H1 (cell line): ENCODE measurements around the gene PATE1. TPM values are rescaled to one million over a fixed set of nuclear protein-coding genes. Genes with fewer than 3 reads are reported as not detected.

Experiments used
- CTCF ChIA-PET: fragments of 300-600 bp; sonication (Branson Sonifier 250); formaldehyde crosslinking; loops from one replicate; lab custom pipeline; 2021; ENCODE audit not compliant: partially characterized antibody; lab: Charles Lee
- POLR2A ChIA-PET: fragments of 300-600 bp; sonication (Branson Sonifier 250); formaldehyde crosslinking; loops from one replicate; lab custom pipeline; 2021; ENCODE audit warnings: inconsistent platforms; ENCODE audit not compliant: partially characterized antibody; lab: Charles Lee
- DNase-seq, 2 experiments: peaks; one replicate each; pipeline versions ENCODE4 v3.0.0 to v3.0.0-alpha.2; 2010 to 2022; ENCODE audit warnings: low spot score in 2 of 2, low read depth in 1 of 2, mixed read lengths in 1 of 2
- FAIRE-seq: peaks from 2 replicates; lab custom pipeline; 2011; peaks lifted over from hg19 to GRCh38; lab: Jason Lieb, UNC
- H2AFZ ChIP-seq: 2 replicates; pipeline ENCODE4 v1.8.1; 2012; ENCODE audit warnings: low read length, inconsistent platforms
- H2AK5ac ChIP-seq: 2 replicates; pipeline ENCODE4 v1.6.1; 2013; ENCODE audit warnings: low read depth, low read length
- H2BK120ac ChIP-seq: replicated peaks from 2 replicates; pipeline ENCODE3; 2013; ENCODE audit warnings: low read depth, low read length, inconsistent platforms
- H2BK12ac ChIP-seq: 2 replicates; pipeline ENCODE4 v1.6.1; 2013; ENCODE audit warnings: low read depth, low read length
- H2BK15ac ChIP-seq: 2 replicates; pipeline ENCODE4 v1.6.1; 2013; ENCODE audit warnings: low read length
- H2BK20ac ChIP-seq: 2 replicates; pipeline ENCODE4 v1.6.1; 2013; ENCODE audit warnings: low read length
- H2BK5ac ChIP-seq: 2 replicates; pipeline ENCODE4 v1.6.1; 2013; ENCODE audit warnings: low read depth, low read length
- H3K14ac ChIP-seq: 2 replicates; pipeline ENCODE4 v1.6.1; 2013; ENCODE audit warnings: inconsistent platforms; ENCODE audit not compliant: insufficient read length
- H3K18ac ChIP-seq: 2 replicates; pipeline ENCODE4 v1.6.1; 2013; ENCODE audit warnings: low read length; ENCODE audit errors: extremely low read depth
- H3K23ac ChIP-seq: 2 replicates; pipeline ENCODE4 v1.6.1; 2013; ENCODE audit warnings: inconsistent platforms; ENCODE audit not compliant: insufficient read length
- H3K23me2 ChIP-seq: 2 replicates; pipeline ENCODE4 v1.6.1; 2013; ENCODE audit warnings: low read depth, low read length
- H3K27ac ChIP-seq: 2 replicates; pipeline ENCODE4 v1.6.1; 2011; ENCODE audit warnings: low read depth, low read length, inconsistent platforms
- H3K27me3 ChIP-seq, 4 experiments: replicated peaks in 1 of 4; 1 replicate in 1 of 4; 2 replicates in 3 of 4; pipeline versions ENCODE4 v1.6.1 to v1.8.1; 2011 to 2013; ENCODE audit warnings: low read length in 3 of 4, mild to moderate bottlenecking in 3 of 4, inconsistent platforms in 2 of 4, mixed read lengths in 2 of 4, moderate library complexity in 1 of 4; ENCODE audit not compliant: control insufficient read depth in 3 of 4, insufficient read depth in 3 of 4; ENCODE audit errors: extremely low read depth in 1 of 4
- H3K36me3 ChIP-seq, 4 experiments: 2 replicates each; pipeline versions ENCODE4 v1.6.1 to v1.8.1; 2011 to 2013; ENCODE audit warnings: mild to moderate bottlenecking in 4 of 4, low read length in 3 of 4, moderate library complexity in 2 of 4, control low read depth in 1 of 4, inconsistent platforms in 1 of 4; ENCODE audit not compliant: insufficient read depth in 4 of 4, control insufficient read depth in 2 of 4
- H3K4ac ChIP-seq: replicated peaks from 2 replicates; pipeline ENCODE3; 2013; ENCODE audit warnings: low read length, low read depth, mixed read lengths, inconsistent platforms; ENCODE audit not compliant: insufficient read length
- H3K4me1 ChIP-seq, 4 experiments: replicated peaks in 1 of 4; 1 replicate in 1 of 4; 2 replicates in 3 of 4; pipeline versions ENCODE4 v1.6.1 to v1.8.1; 2011 to 2013; ENCODE audit warnings: low read length in 3 of 4, inconsistent platforms in 2 of 4, mixed read lengths in 1 of 4; ENCODE audit not compliant: insufficient read depth in 4 of 4, control insufficient read depth in 3 of 4
- H3K4me2 ChIP-seq, 2 experiments: 2 replicates each; pipeline versions ENCODE4 v1.6.1 to v1.8.1; 2011 to 2013; ENCODE audit warnings: low read depth in 2 of 2, low read length in 2 of 2, control low read depth in 1 of 2, inconsistent platforms in 1 of 2, mild to moderate bottlenecking in 1 of 2; ENCODE audit not compliant: insufficient read depth in 1 of 2
- H3K4me3 ChIP-seq, 4 experiments: fragments of 200-600, 300-600 bp in 1 of 4; sonication (generic), shearing (Covaris generic), sonication (Bioruptor Twin) in 1 of 4; 2 replicates each; pipeline versions ENCODE4 v1.5.1 to v1.8.1; 2011 to 2016; ENCODE audit warnings: low read length in 4 of 4, low read depth in 3 of 4, control low read depth in 2 of 4, inconsistent platforms in 2 of 4, mild to moderate bottlenecking in 2 of 4, mixed read lengths in 1 of 4, moderate library complexity in 1 of 4; ENCODE audit not compliant: insufficient read depth in 2 of 4; ENCODE audit errors: extremely low read depth in 1 of 4
- H3K56ac ChIP-seq: replicated peaks from 2 replicates; pipeline ENCODE3; 2013; ENCODE audit warnings: low read depth, mild to moderate bottlenecking, mixed read lengths, low read length, inconsistent platforms; ENCODE audit not compliant: insufficient read length
- H3K79me1 ChIP-seq: 2 replicates; pipeline ENCODE4 v1.6.1; 2013; ENCODE audit warnings: low read depth, low read length, control low read depth
- H3K79me2 ChIP-seq, 2 experiments: 2 replicates each; pipeline versions ENCODE4 v1.6.1 to v1.8.1; 2012 to 2013; ENCODE audit warnings: low read length in 2 of 2, mild to moderate bottlenecking in 2 of 2, inconsistent platforms in 1 of 2; ENCODE audit not compliant: insufficient read depth in 2 of 2, control insufficient read depth in 1 of 2
- H3K9ac ChIP-seq, 4 experiments: replicated peaks in 1 of 4; 1 replicate in 1 of 4; 2 replicates in 3 of 4; pipeline versions ENCODE4 v1.6.1 to v1.8.1; 2011 to 2013; ENCODE audit warnings: low read depth in 3 of 4, low read length in 3 of 4, control low read depth in 2 of 4, mild to moderate bottlenecking in 2 of 4, moderate library complexity in 2 of 4, inconsistent platforms in 1 of 4; ENCODE audit errors: extremely low read depth in 1 of 4
- H3K9me3 ChIP-seq, 2 experiments: 2 replicates each; pipeline versions ENCODE4 v1.6.1 to v1.8.1; 2012 to 2013; ENCODE audit warnings: mild to moderate bottlenecking in 2 of 2, moderate library complexity in 2 of 2, control low read depth in 1 of 2, inconsistent platforms in 1 of 2, low read depth in 1 of 2, low read length in 1 of 2, mixed read lengths in 1 of 2; ENCODE audit not compliant: insufficient read depth in 2 of 2
- H4K20me1 ChIP-seq, 2 experiments: replicated peaks in 1 of 2; 2 replicates each; pipeline versions ENCODE3 to v1.8.1; 2011 to 2013; ENCODE audit warnings: inconsistent platforms in 2 of 2, low read length in 2 of 2, mild to moderate bottlenecking in 1 of 2; ENCODE audit not compliant: insufficient read depth in 2 of 2, control insufficient read depth in 1 of 2
- H4K5ac ChIP-seq: 2 replicates; pipeline ENCODE4 v1.6.1; 2013; ENCODE audit warnings: low read length, low read depth, mixed read lengths, inconsistent platforms; ENCODE audit not compliant: insufficient read length
- H4K8ac ChIP-seq: 2 replicates; pipeline ENCODE4 v1.8.0; 2013; ENCODE audit warnings: mild to moderate bottlenecking, moderate library complexity, low read length, inconsistent platforms; ENCODE audit not compliant: insufficient read depth; ENCODE audit errors: extremely low read depth
- H4K91ac ChIP-seq: replicated peaks from 2 replicates; pipeline ENCODE3; 2013; ENCODE audit warnings: low read length, mixed read lengths, inconsistent platforms; ENCODE audit not compliant: insufficient read length
- CTBP2 ChIP-seq: IDR thresholded peaks from 2 replicates; pipeline ENCODE4 v1.7.0; 2011; ENCODE audit warnings: borderline replicate concordance, mild to moderate bottlenecking, moderate library complexity, mixed read lengths, low read length; ENCODE audit not compliant: insufficient read depth, insufficient read length
- EZH2 ChIP-seq: fragments of 200-600 bp; sonication (generic); IDR thresholded peaks from 2 replicates; pipeline ENCODE4 v1.7.1; 2012; ENCODE audit warnings: low read depth, mild to moderate bottlenecking, moderate library complexity, low read length, inconsistent platforms; ENCODE audit not compliant: severe bottlenecking
- JUND ChIP-seq: IDR thresholded peaks from 2 replicates; pipeline ENCODE4 v1.6.1; 2011; ENCODE audit warnings: mild to moderate bottlenecking, improper control_type of control experiment, low read length
- KDM5A ChIP-seq: fragments of 200-600 bp; IDR thresholded peaks from 2 replicates; pipeline ENCODE4 v1.7.1; 2012; ENCODE audit warnings: mild to moderate bottlenecking, low read length, inconsistent platforms, mixed read lengths
- TAF1 ChIP-seq: IDR thresholded peaks from 2 replicates; pipeline ENCODE4 v1.6.1; 2011; ENCODE audit warnings: mild to moderate bottlenecking, low read depth, low read length
- WGBS, 2 experiments: shearing (Covaris generic) in 1 of 2; methylation state at CpG; one replicate each; pipeline versions ENCODE4 v1.1.6 to v1.1.7; 2013 to 2015; ENCODE audit warnings: low lambda C conversion rate in 2 of 2, mixed read lengths in 2 of 2, inconsistent platforms in 1 of 2, low coverage in 1 of 2, missing lambda C conversion rate in 1 of 2; ENCODE audit not compliant: insufficient replicate concordance in 2 of 2, insufficient coverage in 1 of 2, insufficient read length in 1 of 2; ENCODE audit errors: extremely low coverage in 1 of 2, missing lambda C conversion rate in 1 of 2; 5-methylcytosine and 5-hydroxymethylcytosine counted together
- polyA plus RNA-seq, 7 experiments: library from polyadenylated mRNA; depleted of rRNA in 3 of 7; stranded (reverse) in 5 of 7; unstranded in 2 of 7; fragments of >200 nt in 5 of 7; fragments of 200-250 nt in 2 of 7; gene quantifications; 1 replicate in 5 of 7; 2 replicates in 1 of 7; 4 replicates in 1 of 7; pipeline versions ENCODE4 v1.2.1 to v1.2.3, GENCODE V29; 2011 to 2013; ENCODE audit warnings: missing spikeins in 2 of 7, mixed read lengths in 2 of 7
- total RNA-seq: library from RNA; stranded (reverse); fragmentation: NEBNext Ultra II Directional; extraction: Animal tissue kit (Norgen Biotek cat#: 25700); gene quantifications from 2 replicates; pipeline ENCODE4 v1.2.1, GENCODE V29; 2021
- TF ChIP-seq, protein P1 (sequence below): IDR thresholded peaks from 2 replicates; pipeline ENCODE4 v1.6.1; 2012; ENCODE audit warnings: low read length, inconsistent platforms

Gene PATE1
- total and polyA plus RNA-seq, 2 of the 8 experiments (the other 6 are each of a cell fraction or from before 2014, with no cell fraction given) = not detected

DNA sequence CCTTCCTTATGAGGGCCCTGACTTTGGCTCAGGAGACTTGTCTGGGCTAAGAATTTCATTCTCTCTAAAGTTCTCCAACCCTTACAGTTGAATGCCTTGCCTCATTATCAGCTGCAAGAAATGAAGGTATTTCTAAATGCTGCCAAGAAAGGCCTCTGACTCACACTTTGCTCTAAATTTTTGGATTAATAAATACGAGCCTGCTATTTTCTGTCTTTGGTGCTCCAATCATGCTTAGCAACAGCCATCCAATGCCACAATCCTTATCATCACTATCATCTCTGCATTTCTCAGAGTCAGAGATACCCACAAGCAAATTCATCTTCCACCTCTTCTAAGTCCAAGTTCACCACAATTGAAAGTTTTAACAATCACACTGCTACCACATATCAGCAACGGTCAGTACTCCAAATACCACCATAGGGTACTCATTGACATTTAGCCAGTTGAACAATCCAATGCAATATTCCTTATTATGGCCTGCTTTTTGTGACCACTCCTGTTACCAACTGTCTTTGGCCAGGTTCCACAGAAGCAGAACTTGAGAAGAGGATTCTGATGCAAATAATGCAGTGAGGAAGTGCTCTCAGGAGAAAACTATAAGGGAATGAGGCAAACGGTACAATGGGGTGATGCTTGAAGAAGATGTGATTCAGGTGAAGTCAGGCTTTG is 26.9 kb downstream of the PATE1 start:
- Histone ChIP-seq H3K4me2 (no peak overlapping the region), H3K23me2 (no peaks in the 10 kb centered on the region), H3K4ac (no peak overlapping the region), H3K4me1 (no peaks in the 10 kb centered on the region), H2BK12ac (no peak overlapping the region), H2BK120ac (no peak overlapping the region), H3K23ac (no peak overlapping the region), H4K5ac (no peak overlapping the region), H3K27ac (no peak overlapping the region), H2AK5ac (no peak overlapping the region), H4K8ac (no peak overlapping the region), H4K20me1 (no peaks in the 10 kb centered on the region), H3K9ac (no peak overlapping the region), H2BK20ac (no peak overlapping the region), H3K36me3 (no peaks in the 10 kb centered on the region), H2BK5ac (no peak overlapping the region), H3K56ac (no peak overlapping the region), H3K79me2 (no peaks in the 10 kb centered on the region), H3K4me3 (no peak overlapping the region), H2AFZ (no peak overlapping the region), H3K14ac (no peak overlapping the region), H3K79me1 (no peaks in the 10 kb centered on the region), H3K18ac (no peak overlapping the region), H2BK15ac (no peak overlapping the region), H3K27me3 (no peaks in the 10 kb centered on the region), H3K9me3 (no peaks in the 10 kb centered on the region), H4K91ac (no peak overlapping the region)
- FAIRE-seq = no peak
- no peak for DNase-seq
- POLR2A ChIA-PET = no interaction called here
- 81% methylated on average over 3 of the region's 3 CpGs; no CpG with 5 or more reads in 1 of the 2 experiments for WGBS, 2 experiments
- CTCF ChIA-PET = no interaction called here
- TF ChIP-seq JUND (no peak), EZH2 (no peak), CTBP2 (no peak), KDM5A (no peak), TAF1 (no peak)
- TF ChIP-seq, protein P1, sequence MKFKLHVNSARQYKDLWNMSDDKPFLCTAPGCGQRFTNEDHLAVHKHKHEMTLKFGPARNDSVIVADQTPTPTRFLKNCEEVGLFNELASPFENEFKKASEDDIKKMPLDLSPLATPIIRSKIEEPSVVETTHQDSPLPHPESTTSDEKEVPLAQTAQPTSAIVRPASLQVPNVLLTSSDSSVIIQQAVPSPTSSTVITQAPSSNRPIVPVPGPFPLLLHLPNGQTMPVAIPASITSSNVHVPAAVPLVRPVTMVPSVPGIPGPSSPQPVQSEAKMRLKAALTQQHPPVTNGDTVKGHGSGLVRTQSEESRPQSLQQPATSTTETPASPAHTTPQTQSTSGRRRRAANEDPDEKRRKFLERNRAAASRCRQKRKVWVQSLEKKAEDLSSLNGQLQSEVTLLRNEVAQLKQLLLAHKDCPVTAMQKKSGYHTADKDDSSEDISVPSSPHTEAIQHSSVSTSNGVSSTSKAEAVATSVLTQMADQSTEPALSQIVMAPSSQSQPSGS = no peak
